Osteoblast (primary cell): ENCODE measurements around the gene UBIAD1. TPM values are rescaled to one million over a fixed set of nuclear protein-coding genes. Genes with fewer than 3 reads are reported as not detected.

Source experiments
- DNase-seq: peaks from one replicate; pipeline ENCODE4 v3.0.0; 2011; ENCODE audit warnings: low spot score, mixed read lengths; ENCODE audit not compliant: insufficient read length; ENCODE audit errors: missing footprints
- H2AFZ ChIP-seq: 2 replicates; pipeline ENCODE4 v1.6.0; 2011; ENCODE audit warnings: mild to moderate bottlenecking, low read length
- H3K27ac ChIP-seq: 2 replicates; pipeline ENCODE4 v1.5.1; 2011; ENCODE audit warnings: mild to moderate bottlenecking, low read depth, low read length, moderate library complexity
- H3K27me3 ChIP-seq: 2 replicates; pipeline ENCODE4 v1.6.0; 2012; ENCODE audit warnings: mild to moderate bottlenecking, control low read depth, inconsistent platforms, low read length, moderate library complexity; ENCODE audit not compliant: insufficient read depth
- H3K36me3 ChIP-seq: 2 replicates; pipeline ENCODE4 v1.5.1; 2011; ENCODE audit warnings: mild to moderate bottlenecking, low read length, control low read depth, moderate library complexity; ENCODE audit not compliant: insufficient read depth
- H3K4me1 ChIP-seq: 2 replicates; pipeline ENCODE4 v1.5.1; 2011; ENCODE audit warnings: mild to moderate bottlenecking, low read length, control low read depth, moderate library complexity; ENCODE audit not compliant: insufficient read depth
- H3K4me2 ChIP-seq: 2 replicates; pipeline ENCODE4 v1.6.0; 2011; ENCODE audit warnings: mild to moderate bottlenecking, low read length; ENCODE audit not compliant: insufficient read depth
- H3K4me3 ChIP-seq: fragments of 200-600 bp; sonication (generic); 3 replicates; pipeline ENCODE4 v1.5.1; 2012; ENCODE audit warnings: mild to moderate bottlenecking, low read length, inconsistent platforms; ENCODE audit not compliant: insufficient read depth
- H3K79me2 ChIP-seq: 2 replicates; pipeline ENCODE4 v1.6.0; 2012; ENCODE audit warnings: mild to moderate bottlenecking, low read length, control low read depth, inconsistent platforms; ENCODE audit not compliant: insufficient read depth
- H3K9me3 ChIP-seq: 2 replicates; pipeline ENCODE4 v1.5.1; 2011; ENCODE audit warnings: low read depth, low read length, control low read depth
- H4K20me1 ChIP-seq: 2 replicates; pipeline ENCODE4 v1.6.0; 2012; ENCODE audit warnings: mild to moderate bottlenecking, low read length, control low read depth; ENCODE audit not compliant: insufficient read depth
- CTCF ChIP-seq: IDR thresholded peaks from 2 replicates; pipeline ENCODE4 v1.5.1; 2011; ENCODE audit warnings: mild to moderate bottlenecking, low read depth, low read length, moderate library complexity; ENCODE audit errors: extremely low read depth
- total RNA-seq: library from RNA; depleted of rRNA; stranded (reverse); fragments of >200 nt; gene quantifications from 2 replicates; pipeline ENCODE4 v1.2.3, GENCODE V29; 2012

Gene UBIAD1
- total RNA-seq, 1 donor: 10.5 TPM

- Histone ChIP-seq H2AFZ (no peak overlapping the region), H3K36me3 (no peaks in the 10 kb centered on the region), H3K4me2 (no peak overlapping the region), H3K27me3 (peaks cover 8% of the 10 kb centered on the region), H4K20me1 (no peaks in the 10 kb centered on the region), H3K27ac (no peak overlapping the region), H3K4me1 (no peaks in the 10 kb centered on the region), H3K9me3 (no peaks in the 10 kb centered on the region), H3K4me3 (no peak overlapping the region), H3K79me2 (no peaks in the 10 kb centered on the region)
- no peak for TF ChIP-seq CTCF
- DNase-seq: peak; percentile 38
These were observed 51.7 kb downstream of the UBIAD1 start for GRCh38 chr1:11324567-11325165.

DNA sequence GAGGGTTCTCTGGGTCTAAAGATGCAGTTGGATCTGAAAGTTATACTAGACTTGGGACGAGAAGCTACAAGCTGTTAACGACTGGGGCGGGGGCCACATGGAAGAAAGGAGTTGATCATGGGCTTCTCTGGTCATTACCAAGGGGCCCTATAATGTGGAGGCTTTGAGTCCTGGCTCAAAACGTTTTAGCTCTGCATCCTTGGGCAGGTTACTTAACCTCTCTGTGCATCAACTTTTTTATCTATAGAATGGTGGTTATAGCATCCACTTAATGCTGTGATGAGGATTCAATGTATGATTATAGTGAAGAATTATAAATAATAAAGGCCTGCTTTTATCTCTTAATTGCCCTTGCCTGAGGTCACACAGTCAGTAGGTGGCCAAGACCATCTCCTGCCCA lies 53.1 kb downstream of the UBIAD1 start:
- H3K36me3 ChIP-seq: no peaks in the 10 kb centered on the region
- peaks cover 8% of the 10 kb centered on the region for H3K27me3 ChIP-seq
- no peak overlapping the region for H3K4me2 ChIP-seq
- TF ChIP-seq CTCF: no peak
- H4K20me1 ChIP-seq: no peaks in the 10 kb centered on the region
- no peak overlapping the region for H2AFZ ChIP-seq
- H3K4me1 ChIP-seq: no peaks in the 10 kb centered on the region
- no peak for DNase-seq
- H3K4me3 ChIP-seq: no peak overlapping the region
- no peaks in the 10 kb centered on the region for H3K79me2 ChIP-seq
- H3K9me3 ChIP-seq: no peaks in the 10 kb centered on the region
- no peak overlapping the region for H3K27ac ChIP-seq

GRCh38 chr1:11328444-11328843 lies 55.4 kb downstream of the UBIAD1 start:
- no peak for TF ChIP-seq CTCF
- no peaks in the 10 kb centered on the region for H3K36me3 ChIP-seq
- no peak overlapping the region for H3K4me2 ChIP-seq

DNA sequence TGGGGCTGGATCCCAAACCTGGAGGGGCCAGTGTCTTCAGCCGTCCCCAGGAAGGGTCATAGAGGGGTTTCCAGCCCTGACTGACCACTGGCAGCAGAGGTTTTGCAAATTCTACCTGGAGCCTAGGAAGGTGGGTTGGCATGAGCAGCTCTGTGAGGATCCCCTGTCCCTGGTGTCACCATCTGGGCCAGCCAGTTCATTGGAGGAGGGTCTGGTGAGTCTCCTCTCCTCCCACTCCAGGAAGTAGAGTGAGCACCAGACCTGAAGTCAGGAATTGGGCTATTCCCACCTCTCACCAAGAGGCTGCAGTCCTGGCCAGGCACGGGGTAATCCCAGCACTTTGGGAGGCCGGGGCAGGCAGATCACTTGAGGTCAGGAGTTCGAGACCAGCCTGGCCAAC lies 57.4 kb downstream of the UBIAD1 start:
- no peak overlapping the region for H2AFZ ChIP-seq
- H3K9me3 ChIP-seq: no peaks in the 10 kb centered on the region
- no peak overlapping the region for H3K27ac ChIP-seq
- H4K20me1 ChIP-seq: no peaks in the 10 kb centered on the region
- no peak overlapping the region for H3K4me2 ChIP-seq
- TF ChIP-seq CTCF: no peak
- no peak for DNase-seq
- no peaks in the 10 kb centered on the region for H3K79me2 ChIP-seq
- peaks cover 4% of the 10 kb centered on the region for H3K27me3 ChIP-seq
- no peaks in the 10 kb centered on the region for H3K4me1 ChIP-seq
- H3K4me3 ChIP-seq: no peak overlapping the region
- no peaks in the 10 kb centered on the region for H3K36me3 ChIP-seq

More at GRCh38 chr1:11328444-11328843, 55.4 kb downstream of the UBIAD1 start:
- Histone ChIP-seq H3K4me1 (no peaks in the 10 kb centered on the region), H3K27me3 (peaks cover 8% of the 10 kb centered on the region), H3K4me3 (no peak overlapping the region), H2AFZ (no peak overlapping the region), H3K9me3 (no peaks in the 10 kb centered on the region), H4K20me1 (no peaks in the 10 kb centered on the region), H3K79me2 (no peaks in the 10 kb centered on the region), H3K27ac (no peak overlapping the region)
- DNase-seq: no peak
